Urinary bladder (tissue), 4 donors: Measurements from ENCODE around the gene ANKFY1. TPM values are rescaled to one million over a fixed set of nuclear protein-coding genes. Genes with fewer than 3 reads are reported as not detected.

ENCODE experiments used
- DNase-seq: peaks from one replicate; pipeline ENCODE4 v3.0.0-alpha.2; 2015; ENCODE audit errors: extremely low spot score
- H3K27ac ChIP-seq: one replicate; pipeline ENCODE4 v1.5.1; 2013; ENCODE audit warnings: low read depth, mild to moderate bottlenecking, moderate library complexity
- H3K36me3 ChIP-seq: one replicate; pipeline ENCODE4 v1.6.1; 2013; ENCODE audit warnings: mild to moderate bottlenecking, moderate library complexity; ENCODE audit not compliant: insufficient read depth
- H3K4me1 ChIP-seq: one replicate; pipeline ENCODE4 v1.6.1; 2013; ENCODE audit warnings: mild to moderate bottlenecking, moderate library complexity; ENCODE audit not compliant: insufficient read depth
- H3K4me3 ChIP-seq: one replicate; pipeline ENCODE4 v1.5.1; 2013; ENCODE audit warnings: low read depth, low read length
- WGBS: extraction: QIAGEN DNeasy Blood & Tissue Kit; methylation state at CpG from one replicate; pipeline ENCODE4 v1.1.7; 2013; 5-methylcytosine and 5-hydroxymethylcytosine counted together
- polyA plus RNA-seq: library from polyadenylated mRNA; stranded (reverse); fragments of 200-250 nt; gene quantifications from one replicate; pipeline ENCODE4 v1.2.3, GENCODE V29; 2013
- small RNA-seq: library from RNA; depleted of rRNA; stranded (forward); fragments of <200 nt; gene quantifications from one replicate; pipeline ENCODE3, GENCODE V24; 2014
- total RNA-seq: library from RNA; depleted of rRNA; stranded (reverse); fragments of >200 nt; gene quantifications from one replicate; pipeline ENCODE4 v1.2.3, GENCODE V29; 2014
- donor health status: healthy with polysubstance abuse.
- donor health status: healthy.

The ANKFY1 gene
- total and polyA plus RNA-seq, 2 donors = 21.3 to 52.7 TPM

DNA sequence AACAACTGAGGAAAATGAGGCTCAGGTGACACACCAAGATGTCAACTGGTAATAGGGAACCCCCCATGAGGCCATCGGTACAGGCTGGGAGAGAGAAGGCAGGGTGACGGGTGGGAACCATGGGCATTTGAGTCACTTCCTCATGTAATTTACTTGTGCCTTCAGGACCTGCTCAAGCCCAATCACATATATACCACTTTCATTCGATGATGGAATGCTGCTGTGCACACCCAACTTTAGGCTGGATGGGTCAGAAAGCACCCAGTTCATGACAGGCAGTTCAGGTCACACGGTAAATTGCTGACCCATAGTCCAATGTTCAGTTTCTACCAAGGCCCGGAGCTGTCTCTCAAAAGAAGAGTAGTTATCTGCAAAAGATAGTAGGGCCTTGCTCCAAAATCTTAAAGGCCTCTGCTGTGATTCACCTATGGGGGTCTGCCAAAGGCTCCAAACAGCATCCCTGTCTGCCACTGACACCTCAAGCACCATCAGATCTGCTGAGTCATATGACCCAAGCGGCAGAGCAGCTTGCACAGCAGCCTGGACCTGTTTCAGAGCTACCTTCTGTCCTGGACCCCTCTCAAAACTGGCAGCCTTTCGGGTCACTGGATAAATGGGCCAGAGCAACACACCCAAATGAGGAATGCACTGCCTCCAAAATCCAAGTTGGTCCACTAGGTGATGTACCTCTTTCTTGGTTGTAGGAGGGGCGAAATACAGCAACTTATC lies 145.6 kb downstream of the ANKFY1 start:
- 91% methylated on average over 8 of the region's 8 CpGs for WGBS
- Histone ChIP-seq H3K4me3 (no peak overlapping the region), H3K4me1 (no peaks in the 10 kb centered on the region), H3K27ac (no peak overlapping the region), H3K36me3 (peaks cover 3% of the 10 kb centered on the region)
- DNase-seq = no peak

DNA sequence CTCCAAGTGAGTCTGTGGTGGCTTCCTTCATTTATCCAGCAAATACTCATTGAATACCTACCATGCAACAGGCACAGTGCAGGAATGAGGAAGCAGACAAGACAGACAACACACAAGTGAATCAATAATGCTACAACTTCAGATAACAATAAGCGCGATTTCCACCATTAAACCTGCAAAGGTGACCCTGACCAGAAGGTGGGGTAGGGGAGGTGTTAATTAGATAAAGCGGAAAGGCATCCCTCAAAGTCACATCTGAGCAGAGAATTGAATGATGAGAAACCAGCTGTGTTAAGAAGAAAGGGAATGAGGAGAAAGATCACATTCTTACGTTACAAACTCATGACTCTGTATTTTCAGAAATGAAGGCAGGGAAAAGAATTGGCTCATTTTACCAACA lies 147.3 kb downstream of the ANKFY1 start:
- WGBS = 93% methylated on average over 4 of the region's 4 CpGs
- Histone ChIP-seq H3K36me3 (peaks cover 3% of the 10 kb centered on the region), H3K27ac (no peak overlapping the region), H3K4me3 (no peak overlapping the region), H3K4me1 (no peaks in the 10 kb centered on the region)
- DNase-seq = no peak

Small RNA genes within 50 kb of the gene (small RNA-seq; reads per million reads assigned to genes)
- gene RF00019 = not detected

Other genes with a start within 250 kb of the ANKFY1 start
- 44.5 TPM for gene ZZEF1, start 120.9 kb downstream of the ANKFY1 start, total RNA-seq
- 19.7 TPM for gene ZZEF1, start 120.9 kb downstream of the ANKFY1 start, polyA plus RNA-seq
- 11.1 TPM for gene CYB5D2, start 120.8 kb downstream of the ANKFY1 start, total RNA-seq
- gene CYB5D2, start 120.8 kb downstream of the ANKFY1 start, polyA plus RNA-seq = 20.4 TPM
- 39.5 TPM for gene UBE2G1, start 102.7 kb upstream of the ANKFY1 start, total RNA-seq
- gene UBE2G1, start 102.7 kb upstream of the ANKFY1 start, polyA plus RNA-seq = 56.8 TPM
- 0.16 TPM for gene SPNS3, start 170.0 kb upstream of the ANKFY1 start, total RNA-seq
- gene SPNS3, start 170.0 kb upstream of the ANKFY1 start, polyA plus RNA-seq = 0.46 TPM
- 7.5 TPM for gene SPNS2, start 234.9 kb upstream of the ANKFY1 start, total RNA-seq
- gene SPNS2, start 234.9 kb upstream of the ANKFY1 start, polyA plus RNA-seq = 28.2 TPM